Amniotic epithelial cell (primary cell): ENCODE data around the gene FLNB.
"Not testable (repeated sequence)": the region's sequence is repeated elsewhere in the genome, so short reads cannot be mapped to it uniquely, and the experiment has no call there.

Experiments used
- DNase-seq: peaks from one replicate; pipeline ENCODE4 v3.0.0-alpha.2; 2010; ENCODE audit warnings: low read depth

Gene FLNB

DNA sequence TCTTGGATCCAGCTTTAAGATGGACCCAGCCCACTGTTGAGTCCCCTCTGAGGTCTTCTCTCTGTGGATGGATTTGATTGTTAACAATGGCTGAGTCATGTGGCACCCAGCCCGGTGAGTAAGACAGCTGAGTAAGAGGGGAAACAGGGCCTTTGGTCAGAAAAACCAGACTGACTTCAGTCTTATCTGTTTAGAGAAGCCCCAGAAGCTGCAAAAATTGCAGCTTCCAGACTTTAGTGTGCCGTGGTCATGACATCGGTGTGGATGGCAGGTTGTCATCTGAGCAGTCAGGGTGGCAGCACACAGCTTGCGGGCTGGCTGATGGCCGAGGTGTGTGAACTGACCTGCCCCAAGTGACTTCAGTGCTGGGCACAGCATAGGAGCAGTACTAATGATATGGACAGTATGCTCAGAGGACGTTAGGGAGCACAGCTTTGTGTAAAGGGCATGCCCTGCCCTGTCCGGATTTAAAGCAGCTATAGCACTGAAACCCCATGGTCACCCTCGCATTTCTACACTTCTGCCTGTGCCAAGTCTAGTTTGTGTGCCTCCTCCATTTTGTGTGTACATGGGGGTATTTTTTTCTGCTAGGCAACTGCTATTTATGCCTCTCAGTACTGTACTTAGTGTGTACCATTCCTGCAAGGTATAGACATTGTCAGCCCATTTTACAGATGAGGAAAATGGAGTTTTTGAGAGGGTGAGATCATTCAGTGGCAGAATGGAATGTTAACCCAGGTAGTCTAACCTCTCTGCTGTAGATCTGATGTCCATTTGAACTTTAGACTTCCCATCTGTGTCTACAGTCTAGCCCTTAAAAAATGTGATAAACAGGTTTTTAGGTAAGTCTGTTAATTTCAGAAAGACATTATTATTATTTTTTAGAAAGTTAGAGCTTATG is 44.4 kb downstream of the FLNB start:
- peak; percentile 96 for DNase-seq

DNA sequence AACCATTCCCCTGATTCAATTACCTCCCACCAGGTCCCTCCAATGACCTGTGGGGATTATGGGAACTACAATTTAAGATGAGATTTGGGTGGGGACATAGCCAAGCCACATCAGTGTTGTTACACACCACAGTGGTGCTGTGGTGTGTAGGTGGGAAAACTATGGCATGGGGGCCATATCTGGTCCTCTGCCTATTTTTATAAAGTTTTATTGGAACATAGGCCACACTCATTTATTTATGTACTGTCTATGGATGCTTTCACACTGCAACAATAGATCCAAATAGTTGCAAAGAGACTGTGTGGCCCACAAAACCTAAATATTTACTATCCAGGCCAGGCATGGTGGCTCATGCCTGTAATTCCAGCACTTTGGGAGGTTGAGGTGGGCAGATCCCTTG is 46.4 kb downstream of the FLNB start:
- DNase-seq, result no peak

DNA sequence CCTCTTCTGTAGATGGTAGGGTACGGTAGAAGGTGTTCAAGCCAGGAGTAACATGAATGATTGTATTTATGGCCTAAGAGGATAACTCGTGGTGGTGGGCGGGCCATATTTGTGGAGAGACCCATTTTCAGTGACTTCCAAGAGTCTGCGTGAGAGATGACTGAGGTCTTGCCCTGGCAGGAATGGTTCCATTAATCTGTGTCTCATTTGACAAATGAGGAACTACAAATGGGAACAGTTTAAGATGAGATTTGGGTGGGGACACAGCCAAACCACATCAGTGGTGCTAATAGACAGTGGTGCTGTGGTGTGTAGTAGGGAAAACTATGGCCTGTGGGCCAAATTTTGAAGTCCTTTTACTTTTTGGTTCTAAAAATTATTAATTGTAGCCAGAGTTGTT is 47.1 kb downstream of the FLNB start:
- DNase-seq, result no peak

- DNase-seq, result not testable (repeated sequence)
These were observed 47.7 kb downstream of the FLNB start for GRCh38 chr3:58055891-58056290.

GRCh38 chr3:58058361-58059263 is 50.4 kb downstream of the FLNB start:
- DNase-seq, result peak; percentile 87

- peak; percentile 100 for DNase-seq
These were observed 51.4 kb downstream of the FLNB start for GRCh38 chr3:58059349-58060321.

DNA sequence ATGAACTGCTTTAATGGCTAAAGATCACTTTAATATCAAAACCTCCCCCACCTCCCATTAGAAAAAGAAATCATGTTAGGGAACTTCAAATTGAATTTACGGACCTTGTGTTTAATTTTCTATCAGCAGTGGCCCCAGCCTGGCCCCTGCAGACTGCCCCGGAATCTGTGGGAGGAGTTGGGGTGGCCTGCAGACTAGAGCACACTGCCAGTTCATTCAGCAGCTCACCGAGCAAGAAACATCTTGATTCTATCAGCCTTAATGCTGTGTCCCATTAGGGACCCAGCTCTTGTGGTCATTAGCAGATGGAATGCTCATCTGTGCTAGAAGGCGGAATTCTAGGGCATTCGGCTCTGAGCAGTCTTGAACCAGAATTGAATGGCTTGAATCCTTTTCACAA is 54.2 kb downstream of the FLNB start:
- no peak for DNase-seq

- DNase-seq, result peak; percentile 93
These were observed 55.0 kb downstream of the FLNB start for GRCh38 chr3:58063022-58063815.

- DNase-seq, result no peak
These were observed 56.9 kb downstream of the FLNB start for GRCh38 chr3:58064923-58065638.

DNA sequence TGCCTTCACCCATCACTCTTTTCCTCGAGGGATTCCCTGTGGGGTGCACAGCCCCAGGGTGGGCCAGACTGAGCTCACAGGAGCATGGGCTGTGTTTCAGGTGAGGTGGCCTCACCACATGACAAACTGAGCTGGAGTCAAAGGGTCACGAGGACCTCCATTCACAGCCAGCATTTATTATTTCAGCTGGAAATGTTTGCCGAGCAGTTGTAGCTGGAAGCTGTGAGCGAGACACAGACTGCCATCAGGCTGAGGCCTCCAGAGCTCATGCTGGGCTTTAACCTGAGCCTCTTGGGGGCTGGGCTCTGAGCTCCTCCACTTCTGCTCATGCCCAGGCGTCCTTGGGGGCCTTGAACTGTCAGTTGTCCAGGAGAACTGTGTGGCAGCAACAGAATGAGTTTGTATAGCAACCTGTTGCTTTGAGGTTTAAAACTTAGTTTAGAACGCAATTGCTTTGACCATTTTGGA is 57.5 kb downstream of the FLNB start:
- no peak for DNase-seq

- peak; percentile 93 for DNase-seq
These were observed 58.6 kb downstream of the FLNB start for GRCh38 chr3:58066842-58067241.

- DNase-seq, result no peak
These were observed 60.0 kb downstream of the FLNB start for GRCh38 chr3:58068122-58068809.

- DNase-seq, result no peak
These were observed 63.3 kb downstream of the FLNB start for GRCh38 chr3:58071480-58071971.

DNA sequence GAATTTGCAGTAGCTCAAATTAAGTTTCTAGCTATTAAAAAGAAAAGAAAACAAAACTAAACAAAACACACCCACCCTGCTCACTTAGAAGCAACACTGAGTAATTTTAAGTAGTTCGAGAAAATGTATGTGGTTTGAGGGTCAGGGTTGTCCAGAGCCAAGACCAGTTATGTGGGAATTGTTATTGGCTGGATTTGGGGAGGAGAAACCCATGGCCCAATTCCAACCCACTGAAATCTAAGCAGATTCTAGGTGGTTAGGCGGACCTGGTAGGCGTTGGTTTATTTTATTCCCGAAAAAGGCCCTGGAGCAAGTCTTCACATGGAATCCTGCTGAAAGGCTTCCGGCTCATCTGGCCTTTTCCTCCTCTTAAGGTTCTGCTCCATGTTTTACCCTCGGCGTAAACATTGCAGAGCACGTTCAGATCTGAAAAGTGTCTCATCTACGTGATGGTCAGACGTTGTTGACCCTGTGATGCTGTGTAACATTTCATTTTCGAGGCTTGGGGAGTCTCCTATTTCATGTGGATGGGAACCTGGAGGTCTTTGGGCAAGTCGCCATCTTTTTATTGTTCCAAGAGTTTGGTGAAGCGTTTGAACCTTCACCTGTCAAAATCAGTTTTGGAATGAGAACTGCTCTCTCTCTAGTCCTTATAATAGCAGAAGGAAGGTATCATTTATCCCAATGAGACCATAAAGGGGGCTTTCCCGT is 64.0 kb downstream of the FLNB start:
- DNase-seq, result peak; percentile 84

GRCh38 chr3:58072763-58073130 is 64.5 kb downstream of the FLNB start:
- no peak for DNase-seq

- peak; percentile 65 for DNase-seq
These were observed 65.3 kb downstream of the FLNB start for GRCh38 chr3:58073301-58074108.

- DNase-seq, result no peak
These were observed 66.0 kb downstream of the FLNB start for GRCh38 chr3:58074116-58074715.
